Keratinocyte (primary cell): Measurements from ENCODE around the gene VEZF1. TPM values are rescaled to one million over a fixed set of nuclear protein-coding genes. Genes with fewer than 3 reads are reported as not detected.

Experiments used
- DNase-seq: peaks from one replicate; pipeline ENCODE4 v3.0.0-alpha.2; 2011; ENCODE audit warnings: low read depth, missing footprints, low spot score
- FAIRE-seq: peaks from 2 replicates; lab custom pipeline; 2011; peaks lifted over from hg19 to GRCh38; lab: Jason Lieb, UNC
- H2AFZ ChIP-seq: 2 replicates; pipeline ENCODE4 v1.6.0; 2012; ENCODE audit warnings: low read length, control low read depth, inconsistent platforms; ENCODE audit not compliant: control insufficient read depth
- H3K27ac ChIP-seq: 2 replicates; pipeline ENCODE4 v1.5.1; 2011; ENCODE audit warnings: low read length; ENCODE audit not compliant: control insufficient read depth, insufficient read depth
- H3K27me3 ChIP-seq: 3 replicates; pipeline ENCODE4 v1.6.0; 2011; ENCODE audit warnings: low read length; ENCODE audit not compliant: control insufficient read depth, insufficient read depth; ENCODE audit errors: extremely low read depth
- H3K36me3 ChIP-seq, 2 experiments: 2 replicates in 1 of 2; 3 replicates in 1 of 2; pipeline ENCODE4 v1.5.1; 2011; ENCODE audit warnings: low read length in 2 of 2, mild to moderate bottlenecking in 1 of 2; ENCODE audit not compliant: control insufficient read depth in 2 of 2, insufficient read depth in 2 of 2; ENCODE audit errors: extremely low read depth in 1 of 2
- H3K4me1 ChIP-seq: 3 replicates; pipeline ENCODE4 v1.5.1; 2011; ENCODE audit warnings: low read length; ENCODE audit not compliant: control insufficient read depth, insufficient read depth; ENCODE audit errors: extremely low read depth
- H3K4me2 ChIP-seq: 3 replicates; pipeline ENCODE4 v1.6.0; 2011; ENCODE audit warnings: low read depth, low read length; ENCODE audit not compliant: control insufficient read depth, insufficient read depth; ENCODE audit errors: extremely low read depth
- H3K4me3 ChIP-seq, 3 experiments: fragments of 200-600 bp in 1 of 3; sonication (generic) in 1 of 3; 2 replicates in 2 of 3; 3 replicates in 1 of 3; pipeline ENCODE4 v1.5.1; 2011 to 2016; ENCODE audit warnings: low read length in 3 of 3, mild to moderate bottlenecking in 3 of 3, control low read depth in 2 of 3, inconsistent platforms in 1 of 3, low read depth in 1 of 3, mixed read lengths in 1 of 3, mixed run types in 1 of 3, moderate library complexity in 1 of 3; ENCODE audit not compliant: control insufficient read depth in 2 of 3, insufficient read depth in 2 of 3; ENCODE audit errors: extremely low read depth in 1 of 3
- H3K79me2 ChIP-seq: 2 replicates; pipeline ENCODE4 v1.6.0; 2012; ENCODE audit warnings: low read length; ENCODE audit not compliant: control insufficient read depth, insufficient read depth
- H3K9ac ChIP-seq: 3 replicates; pipeline ENCODE4 v1.6.0; 2011; ENCODE audit warnings: low read length; ENCODE audit not compliant: control insufficient read depth, insufficient read depth; ENCODE audit errors: extremely low read depth
- H3K9me1 ChIP-seq: 3 replicates; pipeline ENCODE4 v1.6.0; 2011; ENCODE audit warnings: low read length; ENCODE audit not compliant: control insufficient read depth, insufficient read depth; ENCODE audit errors: extremely low read depth
- H3K9me3 ChIP-seq: 2 replicates; pipeline ENCODE4 v1.5.1; 2012; ENCODE audit warnings: low read depth, low read length; ENCODE audit not compliant: control insufficient read depth
- H4K20me1 ChIP-seq: 3 replicates; pipeline ENCODE4 v1.6.0; 2011; ENCODE audit warnings: low read length; ENCODE audit not compliant: control insufficient read depth, insufficient read depth; ENCODE audit errors: extremely low read depth
- CTCF ChIP-seq, 3 experiments: IDR thresholded peaks in 1 of 3; conservative IDR thresholded peaks in 1 of 3; optimal IDR thresholded peaks in 1 of 3; 2 replicates in 2 of 3; 3 replicates in 1 of 3; pipeline versions ENCODE3 to v1.5.1; 2011; ENCODE audit warnings: low read length in 3 of 3, mild to moderate bottlenecking in 3 of 3, moderate library complexity in 2 of 3, control low read depth in 1 of 3, inconsistent platforms in 1 of 3; ENCODE audit not compliant: insufficient read depth in 2 of 3; ENCODE audit errors: extremely low read depth in 1 of 3
- EZH2 ChIP-seq: IDR thresholded peaks from one replicate; pipeline ENCODE4 v1.6.1; 2012; ENCODE audit warnings: inconsistent platforms, mild to moderate bottlenecking, low read length, moderate library complexity
- dilution Hi-C: fragments of 300-500 bp; cut with MboI; formaldehyde crosslinking; loops from one replicate; pipeline ENCODE4 v1.7.0; 2020; ENCODE audit warnings: low sequenced_read_pairs; ENCODE audit not compliant: extremely low pct_ligation_motif_present
- polyA plus RNA-seq, 5 experiments: library from polyadenylated mRNA; depleted of rRNA in 3 of 5; stranded (reverse) in 3 of 5; stranded (forward) in 1 of 5; unstranded in 1 of 5; fragments of >200 nt; gene quantifications; 1 replicate in 1 of 5; 2 replicates in 3 of 5; 3 replicates in 1 of 5; pipeline versions ENCODE4 v1.2.1 to v1.2.3, GENCODE V29; 2011 to 2012; ENCODE audit warnings: missing spikeins in 2 of 5, low read depth in 1 of 5, low replicate concordance in 1 of 5

VEZF1 gene
- polyA plus RNA-seq, 1 donor (not counting 4 experiments of a cell fraction or from before 2014, with no cell fraction given), result 22.8 TPM

- no peak overlapping the region for H3K27ac ChIP-seq
- TF ChIP-seq CTCF (optimal IDR thresholded peaks at IDR 0.05 in 1 of 3, IDR thresholded peaks at IDR 0.05 in 1 of 3, conservative IDR thresholded peaks at IDR 0.05 in 1 of 3; ENCODE audit: extremely low read depth in 1 of 3, insufficient read depth in 2 of 3, low read length in 3 of 3) (no peak), EZH2 (no peak)
- dilution Hi-C loops, result no loop called here
These were observed 15.9 kb downstream of the VEZF1 start for GRCh38 chr17:57972151-57972550.

GRCh38 chr17:57971572-57971971, 16.5 kb downstream of the VEZF1 start:
- no peak for DNase-seq
- no peak overlapping the region for H3K4me3 ChIP-seq

More at GRCh38 chr17:57972151-57972550, 15.9 kb downstream of the VEZF1 start:
- Histone ChIP-seq H3K36me3 (peaks cover 10 to 20% of the 10 kb centered on the region in 2 experiments), H4K20me1 (no peaks in the 10 kb centered on the region), H3K9me3 (no peaks in the 10 kb centered on the region), H3K27me3 (no peaks in the 10 kb centered on the region), H3K4me3 (no peak overlapping the region), H3K4me1 (peaks cover 2% of the 10 kb centered on the region), H3K4me2 (no peak overlapping the region), H3K9me1 (no peaks in the 10 kb centered on the region), H3K79me2 (no peaks in the 10 kb centered on the region), H2AFZ (no peak overlapping the region), H3K9ac (no peak overlapping the region)
- no peak for DNase-seq
- no peak for FAIRE-seq

More at GRCh38 chr17:57971572-57971971, 16.5 kb downstream of the VEZF1 start:
- no peaks in the 10 kb centered on the region for H3K79me2 ChIP-seq
- H3K9me1 ChIP-seq, result no peaks in the 10 kb centered on the region
- peaks cover 5 to 16% of the 10 kb centered on the region in 2 experiments for H3K36me3 ChIP-seq
- H3K9me3 ChIP-seq, result no peaks in the 10 kb centered on the region
- FAIRE-seq, result no peak
- H3K9ac ChIP-seq, result no peak overlapping the region
- H3K27ac ChIP-seq, result no peak overlapping the region
- no peak overlapping the region for H3K4me2 ChIP-seq
- no peaks in the 10 kb centered on the region for H4K20me1 ChIP-seq
- H3K4me1 ChIP-seq, result peaks cover 2% of the 10 kb centered on the region
- H2AFZ ChIP-seq, result no peak overlapping the region
- TF ChIP-seq EZH2, result no peak
- TF ChIP-seq CTCF (optimal IDR thresholded peaks at IDR 0.05 in 1 of 3, IDR thresholded peaks at IDR 0.05 in 1 of 3, conservative IDR thresholded peaks at IDR 0.05 in 1 of 3; ENCODE audit: extremely low read depth in 1 of 3, insufficient read depth in 2 of 3, low read length in 3 of 3), result no peak
- dilution Hi-C loops, result no loop called here
- no peaks in the 10 kb centered on the region for H3K27me3 ChIP-seq
